HG03280 (cell line): ENCODE results near the gene EIF4A3.
"Not testable (repeated sequence)": the region's sequence is repeated elsewhere in the genome, so short reads cannot be mapped to it uniquely, and the experiment has no call there.

ENCODE experiments used
- ATAC-seq: cut with Tn5 transposase; IDR thresholded peaks from one replicate; pipeline ENCODE4 v1.9.1; 2021; ENCODE audit warnings: mild to moderate bottlenecking, moderate library complexity; ENCODE audit not compliant: unreplicated experiment

Gene EIF4A3

GRCh38 chr17:80102664-80103448, 44.1 kb downstream of the EIF4A3 start:
- no peak for ATAC-seq

- ATAC-seq, result peak; percentile 11
Measured at GRCh38 chr17:80101946-80102663, 44.8 kb downstream of the EIF4A3 start.

- ATAC-seq, result peak; percentile 81
Measured at GRCh38 chr17:80101011-80101945, 45.6 kb downstream of the EIF4A3 start, which contains the start of gene GAA. TSS of gene GAA (plus strand) at chr17:80101581. CDS start at chr17:80104587, 3,006 bp downstream.

- no peak for ATAC-seq
Measured at GRCh38 chr17:80100035-80100323, 46.9 kb downstream of the EIF4A3 start.

GRCh38 chr17:80099291-80100034, 47.5 kb downstream of the EIF4A3 start:
- no peak for ATAC-seq

- no peak for ATAC-seq
Measured at GRCh38 chr17:80097844-80098691, 48.9 kb downstream of the EIF4A3 start.

GRCh38 chr17:80097127-80097621, 49.8 kb downstream of the EIF4A3 start:
- ATAC-seq, result no peak

- no peak for ATAC-seq
Measured at GRCh38 chr17:80096561-80097021, 50.3 kb downstream of the EIF4A3 start.

- no peak for ATAC-seq
Measured at GRCh38 chr17:80095844-80096475, 51.0 kb downstream of the EIF4A3 start.

GRCh38 chr17:80095038-80095843, 51.7 kb downstream of the EIF4A3 start:
- ATAC-seq, result no peak

- ATAC-seq, result no peak
Measured at GRCh38 chr17:80092959-80093358, 54.0 kb downstream of the EIF4A3 start.

GRCh38 chr17:80091376-80091775, 55.6 kb downstream of the EIF4A3 start:
- no peak for ATAC-seq

- not testable (repeated sequence) for ATAC-seq
Measured at GRCh38 chr17:80090164-80090563, 56.8 kb downstream of the EIF4A3 start.

- ATAC-seq, result no peak
Measured at GRCh38 chr17:80089762-80090161, 57.2 kb downstream of the EIF4A3 start.

GRCh38 chr17:80087346-80088265, 59.3 kb downstream of the EIF4A3 start:
- ATAC-seq, result no peak

GRCh38 chr17:80086616-80087015, 60.3 kb downstream of the EIF4A3 start:
- no peak for ATAC-seq

- no peak for ATAC-seq
Measured at GRCh38 chr17:80086081-80086480, 60.8 kb downstream of the EIF4A3 start.
